GM19351 (cell line): ENCODE data around the gene CDC37L1.
"Not testable (repeated sequence)": the region's sequence is repeated elsewhere in the genome, so short reads cannot be mapped to it uniquely, and the experiment has no call there.

Experiments used
- ATAC-seq: cut with Tn5 transposase; IDR thresholded peaks from one replicate; pipeline ENCODE4 v1.9.1; 2021; ENCODE audit warnings: mild to moderate bottlenecking, moderate library complexity; ENCODE audit not compliant: unreplicated experiment

CDC37L1 gene

DNA sequence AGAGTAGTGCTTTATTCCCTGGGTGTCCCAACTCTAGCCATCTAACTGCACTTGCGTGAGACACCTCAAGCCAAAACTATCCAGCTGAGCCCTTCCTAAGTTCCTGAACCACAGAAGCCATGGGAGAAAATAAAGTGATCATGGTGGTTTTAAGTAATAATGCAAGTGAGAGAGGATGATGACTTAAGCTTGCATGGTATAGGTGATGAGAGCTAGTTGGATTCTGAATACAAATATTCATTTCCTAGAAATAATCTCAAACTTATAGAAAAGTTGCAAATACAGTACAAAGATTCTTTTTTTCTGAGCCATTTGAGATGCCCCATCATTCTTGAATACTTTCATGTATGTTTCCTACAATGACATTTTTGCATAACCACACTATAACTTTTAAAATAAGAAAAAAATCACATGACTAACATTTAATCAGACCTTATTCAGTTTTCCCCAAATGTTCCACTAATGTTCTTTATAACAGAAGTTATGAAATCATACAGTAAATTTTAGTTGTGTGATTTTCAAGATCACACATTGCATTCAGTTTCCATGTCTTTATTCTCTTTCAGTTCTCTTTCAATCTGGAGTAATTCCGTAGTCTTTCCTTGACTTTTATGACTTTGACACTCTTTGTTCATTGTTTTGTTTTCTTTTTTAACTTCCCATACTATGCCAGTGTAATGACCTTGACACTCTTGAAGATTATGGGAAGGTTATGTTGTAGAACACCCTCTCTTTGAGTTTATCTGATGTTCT, 67.1 kb downstream of the CDC37L1 start:
- no peak for ATAC-seq

DNA sequence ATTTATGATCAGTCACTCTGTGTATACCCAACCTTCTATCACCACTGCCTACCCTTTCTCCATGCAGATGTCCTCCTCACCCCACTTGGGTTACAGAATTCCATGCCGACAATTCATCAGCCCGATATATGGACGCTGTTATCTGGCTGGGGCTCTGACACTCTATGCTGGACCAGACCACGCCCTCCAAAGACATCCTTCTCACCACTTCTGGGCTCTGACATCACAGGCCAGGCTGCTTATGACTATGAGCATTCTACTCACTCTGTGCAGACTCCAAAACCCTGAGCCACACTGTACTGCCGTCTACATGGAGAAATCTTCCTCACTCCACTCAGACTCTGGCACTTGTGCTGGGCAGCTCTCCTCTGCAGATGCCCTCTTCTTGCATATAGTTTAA, 69.2 kb downstream of the CDC37L1 start:
- ATAC-seq = no peak

DNA sequence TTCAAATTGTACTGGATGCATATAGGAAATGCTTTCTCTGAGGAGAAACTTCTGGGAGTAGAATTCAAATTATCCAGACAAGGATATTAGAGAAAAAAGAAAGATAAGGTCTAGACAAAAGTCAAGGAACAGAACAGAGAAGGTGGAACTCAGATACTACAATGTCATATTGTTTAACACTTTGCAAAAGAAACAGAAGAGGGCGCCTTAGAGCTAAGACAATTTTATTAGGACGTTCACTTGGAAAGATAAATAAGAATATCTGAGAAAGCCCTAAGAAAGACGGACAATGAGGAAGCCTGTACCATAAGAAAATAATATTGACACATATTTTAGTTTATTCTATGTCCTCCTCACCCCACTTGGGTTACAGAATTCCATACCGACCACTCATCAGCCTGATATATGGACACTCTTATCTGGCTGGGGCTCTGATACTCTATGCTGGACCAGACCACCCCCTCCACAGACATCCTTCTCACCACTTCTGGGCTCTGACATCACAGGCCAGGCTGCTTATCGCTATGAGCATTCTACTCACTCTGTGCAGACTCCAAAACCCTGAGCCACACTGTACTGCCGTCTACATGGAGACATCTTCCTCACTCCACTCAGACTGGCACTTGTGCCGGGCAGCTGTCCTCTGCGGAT, 70.8 kb downstream of the CDC37L1 start:
- peak; percentile 56 for ATAC-seq

DNA sequence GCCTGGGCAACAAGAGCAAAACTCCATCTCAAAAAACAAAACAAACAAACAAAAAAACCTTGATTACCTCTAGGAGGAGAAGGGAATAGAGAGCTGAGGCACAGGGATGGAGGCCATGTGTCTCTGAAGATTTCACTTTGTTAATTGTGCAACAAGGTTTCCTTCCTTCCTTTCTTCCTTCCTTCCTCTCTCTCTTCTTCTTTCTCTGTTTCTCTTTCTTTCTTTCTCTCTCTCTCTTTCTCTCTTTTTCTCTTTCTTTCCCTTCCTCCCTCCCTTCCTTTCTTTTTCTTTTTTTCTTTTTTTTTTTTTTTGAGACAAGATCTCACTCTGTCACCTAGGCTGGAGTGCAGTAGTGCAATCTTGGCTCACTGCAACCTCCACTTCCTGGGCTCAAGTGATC, 75.2 kb downstream of the CDC37L1 start:
- ATAC-seq = not testable (repeated sequence)

DNA sequence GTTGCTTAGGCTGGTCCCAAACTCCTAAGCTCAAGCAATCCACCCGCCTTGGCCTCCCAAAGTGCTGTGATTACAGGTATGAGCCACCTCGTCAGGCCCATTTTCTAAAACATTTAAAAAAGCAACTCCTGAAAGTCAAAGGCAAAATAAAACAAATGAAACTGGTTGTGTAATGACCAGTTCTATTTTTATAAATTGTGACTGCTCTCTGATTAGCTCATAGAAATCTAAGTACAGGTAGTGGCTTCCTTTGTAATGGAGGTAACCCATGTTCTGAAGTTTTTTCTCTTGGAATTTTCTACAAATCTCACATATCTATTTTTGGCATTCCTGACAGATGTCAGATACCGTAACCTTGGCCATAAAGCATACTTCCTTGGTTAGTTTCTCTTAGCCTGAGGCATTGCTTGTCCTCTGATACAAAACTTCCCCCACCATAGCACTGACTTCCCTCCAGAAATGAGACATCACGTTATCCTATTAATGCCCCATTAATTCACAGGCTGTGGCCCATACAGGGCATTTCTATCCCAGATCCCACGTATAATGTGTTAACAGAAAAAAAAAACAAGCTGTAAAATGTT, 75.7 kb downstream of the CDC37L1 start:
- ATAC-seq = no peak

DNA sequence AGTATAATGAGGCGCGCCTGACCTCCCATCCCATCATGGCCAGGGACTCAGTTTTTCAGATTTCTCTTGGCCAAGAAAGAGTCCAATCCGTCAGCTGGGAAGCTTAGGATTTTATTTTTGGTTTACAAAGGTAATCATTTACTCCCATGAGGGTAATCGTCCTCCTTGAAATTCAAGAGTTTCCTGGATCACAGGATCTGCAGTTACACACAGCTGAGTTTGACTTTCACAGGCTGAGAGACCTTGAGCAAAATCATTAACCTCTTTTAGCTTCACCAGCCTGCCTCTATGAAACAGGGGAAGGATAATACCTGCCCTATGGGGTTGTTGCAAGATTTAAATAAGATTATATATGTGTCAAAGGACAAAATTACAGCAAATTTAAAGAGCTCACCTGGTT, 77.1 kb downstream of the CDC37L1 start:
- ATAC-seq = no peak
